Activated naive CD8-positive, alpha-beta T cell treated with anti-CD3 and anti-CD28 coated beads, Interleukin-2, amount 50 U/mL, for 24 hours (primary cell): ENCODE results near the gene DLL1.
"Not testable (repeated sequence)": the region's sequence is repeated elsewhere in the genome, so short reads cannot be mapped to it uniquely, and the experiment has no call there.

Experiments
- ATAC-seq: fragments of 150-1000 bp; cut with Tn5 transposase; one replicate; pipeline ENCODE4 v1.10.0; 2021
- DNase-seq: peaks from one replicate; pipeline ENCODE4 v3.0.0; 2021
- H3K27ac Mint-ChIP-seq: one replicate; pipeline ENCODE4 v1.8.0; 2021; ENCODE audit warnings: mild to moderate bottlenecking, mixed read lengths
- H3K27me3 Mint-ChIP-seq: one replicate; pipeline ENCODE4 v1.8.0; 2021; ENCODE audit warnings: mixed read lengths
- H3K36me3 Mint-ChIP-seq: one replicate; pipeline ENCODE4 v1.8.0; 2021; ENCODE audit warnings: low read depth, mixed read lengths
- H3K4me1 Mint-ChIP-seq: one replicate; pipeline ENCODE4 v1.8.0; 2021; ENCODE audit warnings: mixed read lengths
- H3K4me3 Mint-ChIP-seq: one replicate; pipeline ENCODE4 v1.8.0; 2021; ENCODE audit warnings: mild to moderate bottlenecking, moderate library complexity, mixed read lengths
- H3K9me3 Mint-ChIP-seq: one replicate; pipeline ENCODE4 v1.8.0; 2021; ENCODE audit warnings: mixed read lengths

Gene DLL1

DNA sequence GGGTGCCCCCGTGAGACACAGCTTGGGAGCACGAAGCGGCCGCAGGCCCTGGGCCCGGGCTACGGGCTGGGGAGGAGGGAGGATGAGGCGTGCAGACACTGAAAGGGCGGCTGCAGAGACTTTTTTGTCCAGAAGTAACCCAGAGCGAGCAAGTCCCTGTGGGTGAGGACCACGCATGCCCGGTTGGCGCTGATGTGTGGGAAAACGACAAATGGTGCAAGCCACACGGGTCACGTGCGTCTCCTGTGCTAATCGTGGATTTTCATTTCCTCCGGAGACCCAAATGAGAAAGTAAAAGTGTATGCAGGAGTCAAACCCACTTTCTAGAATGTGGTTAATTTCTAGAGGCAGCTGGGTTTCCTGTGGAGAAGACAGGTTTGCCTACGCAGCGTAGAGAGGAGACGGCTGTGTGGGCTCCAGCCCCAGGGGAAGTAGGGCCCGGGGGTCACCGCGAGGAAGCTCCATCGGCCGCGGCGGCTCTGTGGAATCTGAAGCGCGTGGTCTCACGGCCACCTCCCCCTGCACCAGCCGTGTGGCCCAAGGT, 19.0 kb downstream of the DLL1 start:
- no peaks in the 10 kb centered on the region for H3K9me3 Mint-ChIP-seq
- H3K27me3 Mint-ChIP-seq, result peaks cover 2% of the 10 kb centered on the region
- DNase-seq, result peak; percentile 79
- peaks cover 3% of the 10 kb centered on the region for H3K36me3 Mint-ChIP-seq
- ATAC-seq, result peak; percentile 87
- peak overlapping the region; percentile 77 for H3K27ac Mint-ChIP-seq
- H3K4me3 Mint-ChIP-seq, result peak overlapping the region; percentile 70
- peaks cover 14% of the 10 kb centered on the region for H3K4me1 Mint-ChIP-seq

- ATAC-seq (no peak), DNase-seq (no peak)
- no peak overlapping the region for H3K4me3 Mint-ChIP-seq
- peaks cover 14% of the 10 kb centered on the region for H3K4me1 Mint-ChIP-seq
- peaks cover 3% of the 10 kb centered on the region for H3K36me3 Mint-ChIP-seq
- no peak overlapping the region for H3K27ac Mint-ChIP-seq
- no peaks in the 10 kb centered on the region for H3K9me3 Mint-ChIP-seq
- H3K27me3 Mint-ChIP-seq, result peaks cover 2% of the 10 kb centered on the region
Observed at GRCh38 chr6:170270984-170271593, 19.8 kb downstream of the DLL1 start.

GRCh38 chr6:170269846-170270541, 20.9 kb downstream of the DLL1 start:
- Mint-ChIP-seq H3K27me3 (peaks cover 2% of the 10 kb centered on the region), H3K4me3 (no peak overlapping the region), H3K36me3 (peaks cover 3% of the 10 kb centered on the region), H3K4me1 (peaks cover 14% of the 10 kb centered on the region), H3K9me3 (no peaks in the 10 kb centered on the region), H3K27ac (no peak overlapping the region)
- ATAC-seq (no peak), DNase-seq (no peak)

GRCh38 chr6:170269151-170269845, 21.6 kb downstream of the DLL1 start:
- no peak overlapping the region for H3K4me3 Mint-ChIP-seq
- peaks cover 3% of the 10 kb centered on the region for H3K36me3 Mint-ChIP-seq
- peaks cover 2% of the 10 kb centered on the region for H3K27me3 Mint-ChIP-seq
- no peak for ATAC-seq
- no peak for DNase-seq
- no peak overlapping the region for H3K27ac Mint-ChIP-seq
- peaks cover 14% of the 10 kb centered on the region for H3K4me1 Mint-ChIP-seq
- no peaks in the 10 kb centered on the region for H3K9me3 Mint-ChIP-seq

GRCh38 chr6:170268216-170269129, 22.4 kb downstream of the DLL1 start:
- Mint-ChIP-seq H3K27me3 (no peaks in the 10 kb centered on the region), H3K27ac (no peak overlapping the region), H3K36me3 (no peaks in the 10 kb centered on the region), H3K9me3 (no peaks in the 10 kb centered on the region), H3K4me3 (no peak overlapping the region), H3K4me1 (peaks cover 14% of the 10 kb centered on the region)
- DNase-seq (no peak), ATAC-seq (no peak)

DNA sequence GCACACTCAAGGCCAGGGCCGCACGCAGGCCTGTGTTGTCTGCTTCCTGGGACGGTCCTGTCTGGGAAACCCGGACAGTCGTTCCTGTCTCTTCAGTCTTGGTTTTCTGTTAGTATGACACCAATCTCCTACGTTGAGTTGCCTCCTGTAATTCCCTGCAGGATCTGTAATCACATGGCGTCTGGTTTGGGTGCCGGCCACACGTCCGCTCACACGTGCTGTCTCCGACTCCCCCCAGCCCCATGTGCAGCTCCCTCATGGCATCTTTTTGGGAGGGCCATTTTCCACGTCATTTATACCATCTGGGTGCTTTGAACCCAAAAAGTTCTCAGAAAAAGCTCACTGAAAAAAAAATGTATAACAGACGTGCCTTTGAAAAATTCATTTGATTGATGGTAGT, 23.2 kb downstream of the DLL1 start:
- H3K27ac Mint-ChIP-seq, result no peak overlapping the region
- H3K9me3 Mint-ChIP-seq, result no peaks in the 10 kb centered on the region
- H3K4me3 Mint-ChIP-seq, result no peak overlapping the region
- peaks cover 12% of the 10 kb centered on the region for H3K4me1 Mint-ChIP-seq
- no peaks in the 10 kb centered on the region for H3K36me3 Mint-ChIP-seq
- H3K27me3 Mint-ChIP-seq, result no peaks in the 10 kb centered on the region
- no peak for DNase-seq
- ATAC-seq, result no peak

DNA sequence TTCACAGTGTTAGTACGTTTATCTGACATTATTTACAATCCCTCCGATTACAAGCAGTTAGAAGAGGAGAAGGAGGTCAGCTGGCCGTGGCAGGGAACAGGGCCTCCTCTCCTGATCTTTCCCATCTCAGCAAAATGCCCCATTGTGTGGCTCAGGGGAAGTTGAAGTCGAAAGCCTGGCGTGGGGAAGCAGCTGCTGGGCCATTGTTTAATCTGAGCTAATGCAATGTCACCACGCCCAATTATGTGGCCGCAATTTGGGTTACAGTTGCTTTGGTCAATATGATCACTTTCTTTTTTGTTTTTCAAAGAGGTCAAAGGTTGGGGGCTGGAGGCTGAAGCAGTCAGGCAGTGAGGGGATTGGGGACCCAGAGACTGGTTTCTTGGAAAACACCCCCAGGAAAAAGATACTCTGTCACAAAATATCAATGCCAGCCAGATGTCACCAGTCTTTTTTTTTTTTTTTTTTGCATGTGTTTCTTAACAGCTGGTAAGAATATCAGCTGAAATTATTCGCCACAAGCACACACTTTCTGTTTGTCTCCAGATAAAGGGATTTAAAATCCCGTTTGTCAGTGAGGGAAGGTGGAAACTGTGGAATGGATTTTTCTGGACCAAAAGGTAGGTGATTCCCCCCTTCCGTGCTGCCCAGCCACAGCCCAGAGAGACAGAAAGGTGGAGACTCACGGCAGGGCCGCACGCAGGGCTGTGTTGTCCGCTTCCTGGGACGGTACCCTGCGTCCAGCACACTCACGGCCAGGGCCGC, 24.6 kb downstream of the DLL1 start:
- ATAC-seq (no peak), DNase-seq (no peak)
- Mint-ChIP-seq H3K9me3 (no peaks in the 10 kb centered on the region), H3K4me1 (peaks cover under 1% of the 10 kb centered on the region), H3K27me3 (peaks cover 3% of the 10 kb centered on the region), H3K4me3 (no peak overlapping the region), H3K27ac (no peak overlapping the region), H3K36me3 (no peaks in the 10 kb centered on the region)

GRCh38 chr6:170265655-170266054, 25.2 kb downstream of the DLL1 start:
- H3K9me3 Mint-ChIP-seq, result no peaks in the 10 kb centered on the region
- H3K4me1 Mint-ChIP-seq, result no peaks in the 10 kb centered on the region
- ATAC-seq (no peak), DNase-seq (no peak)
- no peak overlapping the region for H3K27ac Mint-ChIP-seq
- H3K27me3 Mint-ChIP-seq, result peaks cover 3% of the 10 kb centered on the region
- H3K36me3 Mint-ChIP-seq, result no peaks in the 10 kb centered on the region
- no peak overlapping the region for H3K4me3 Mint-ChIP-seq

DNA sequence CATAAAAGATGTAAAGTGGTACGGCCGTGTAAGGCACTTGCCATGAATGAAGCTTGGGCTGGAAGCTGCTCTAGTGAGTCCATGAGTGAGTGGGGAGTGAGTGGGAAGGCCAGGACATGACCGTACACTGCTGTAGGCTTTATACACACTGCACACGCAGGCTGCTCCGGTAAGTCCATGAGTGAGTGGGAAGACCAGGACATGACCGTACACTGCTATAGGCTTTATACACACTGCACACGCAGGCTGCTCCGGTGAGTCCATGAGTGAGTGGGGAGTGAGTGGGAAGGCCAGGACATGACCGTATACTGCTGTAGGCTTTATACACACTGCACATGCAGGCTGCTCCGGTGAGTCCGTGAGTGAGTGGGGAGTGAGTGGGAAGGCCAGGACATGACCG, 26.2 kb downstream of the DLL1 start:
- not testable (repeated sequence) for H3K4me1 Mint-ChIP-seq, ATAC-seq, H3K36me3 Mint-ChIP-seq, H3K4me3 Mint-ChIP-seq, H3K27me3 Mint-ChIP-seq, H3K9me3 Mint-ChIP-seq, DNase-seq, H3K27ac Mint-ChIP-seq

DNA sequence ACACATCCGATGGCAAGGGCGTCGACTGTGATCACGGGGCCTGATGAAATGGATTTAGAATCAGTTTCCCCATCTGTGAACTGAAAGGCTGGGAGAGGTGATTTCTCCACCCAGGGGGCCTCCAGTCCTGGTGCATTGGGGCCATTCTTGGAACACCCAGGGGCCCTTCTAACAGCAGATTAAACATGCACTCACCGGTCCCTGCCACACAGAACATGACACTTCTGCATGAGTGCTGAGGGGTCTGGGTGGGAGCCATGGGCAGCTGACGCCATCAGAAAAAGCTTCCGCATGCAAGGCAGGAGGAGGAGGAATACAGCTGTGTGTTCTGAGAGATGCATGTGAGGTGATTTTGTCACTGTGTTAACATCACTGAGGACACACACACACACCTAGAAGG, 26.8 kb downstream of the DLL1 start:
- ATAC-seq (no peak), DNase-seq (no peak)
- Mint-ChIP-seq H3K36me3 (no peaks in the 10 kb centered on the region), H3K9me3 (no peaks in the 10 kb centered on the region), H3K27ac (no peak overlapping the region), H3K27me3 (peaks cover 3% of the 10 kb centered on the region), H3K4me1 (no peaks in the 10 kb centered on the region), H3K4me3 (no peak overlapping the region)

GRCh38 chr6:170263410-170263809, 27.5 kb downstream of the DLL1 start:
- no peak for ATAC-seq
- no peak for DNase-seq
- H3K27ac Mint-ChIP-seq, result no peak overlapping the region
- no peaks in the 10 kb centered on the region for H3K36me3 Mint-ChIP-seq
- H3K4me3 Mint-ChIP-seq, result no peak overlapping the region
- H3K4me1 Mint-ChIP-seq, result no peaks in the 10 kb centered on the region
- no peaks in the 10 kb centered on the region for H3K9me3 Mint-ChIP-seq
- peaks cover 3% of the 10 kb centered on the region for H3K27me3 Mint-ChIP-seq

DNA sequence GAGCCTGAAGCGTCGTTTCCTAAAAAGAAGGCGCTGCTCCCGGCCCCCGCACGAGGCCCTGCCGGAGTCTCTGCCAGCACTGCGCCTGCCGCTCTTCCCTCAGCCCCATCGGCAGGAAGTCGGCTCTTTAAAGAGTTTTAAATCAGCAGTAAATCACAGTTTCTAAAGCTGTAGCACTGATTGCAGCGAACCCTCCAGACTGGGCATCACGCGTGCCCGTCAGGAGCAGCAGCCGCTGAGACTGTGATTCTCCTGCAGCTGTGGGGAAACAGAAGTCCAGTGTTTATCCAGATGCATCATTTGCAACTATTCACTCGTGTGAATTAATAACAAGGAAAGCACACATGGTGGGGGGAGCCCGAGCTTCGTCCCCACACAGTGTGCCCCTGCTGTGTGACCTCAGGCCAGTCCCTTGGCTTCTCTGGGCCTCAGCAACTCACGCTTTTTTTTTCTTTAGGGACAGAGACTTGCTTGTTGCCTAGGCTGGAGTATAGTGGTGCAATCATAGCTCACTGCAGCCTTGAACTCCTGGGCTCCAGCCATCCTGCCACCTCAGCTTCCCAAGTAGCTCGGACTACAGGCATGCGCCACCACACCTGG, 28.3 kb downstream of the DLL1 start:
- Mint-ChIP-seq H3K4me1 (no peaks in the 10 kb centered on the region), H3K4me3 (no peak overlapping the region), H3K27ac (no peak overlapping the region), H3K36me3 (no peaks in the 10 kb centered on the region), H3K27me3 (peaks cover 6% of the 10 kb centered on the region), H3K9me3 (no peaks in the 10 kb centered on the region)
- DNase-seq (no peak), ATAC-seq (no peak)

GRCh38 chr6:170261643-170262488, 29.0 kb downstream of the DLL1 start:
- H3K27me3 Mint-ChIP-seq, result peaks cover 6% of the 10 kb centered on the region
- H3K4me3 Mint-ChIP-seq, result no peak overlapping the region
- H3K36me3 Mint-ChIP-seq, result no peaks in the 10 kb centered on the region
- ATAC-seq, result no peak
- H3K27ac Mint-ChIP-seq, result no peak overlapping the region
- H3K4me1 Mint-ChIP-seq, result no peaks in the 10 kb centered on the region
- no peaks in the 10 kb centered on the region for H3K9me3 Mint-ChIP-seq
- DNase-seq, result no peak
